ENCODE results near the gene ST3GAL4. TPM values are rescaled to one million over a fixed set of nuclear protein-coding genes. Genes with fewer than 3 reads are reported as not detected.

Gene ST3GAL4
- total RNA-seq, 3 donors from 2014 or later = 17.6 to 36.2 (median 32.8) TPM

GRCh38 chr11:126461096-126461440 lies 105.6 kb downstream of the ST3GAL4 start:
- Histone ChIP-seq H3K4me3 (no peak overlapping the region), H3K36me3 (no peaks in the 10 kb centered on the region), H3K9me3 (peaks cover 0 to 4% of the 10 kb centered on the region in 2 donors), H3K27me3 (no peaks in the 10 kb centered on the region), H3K27ac (no peak overlapping the region), H3K4me1 (no peaks in the 10 kb centered on the region)
- TF ChIP-seq POLR2AphosphoS5 (IDR thresholded peaks at IDR 0.05) (no peak), CTCF (IDR thresholded peaks at IDR 0.05) (no peak), POLR2A (IDR thresholded peaks at IDR 0.05) (no peak)
- DNase-seq (ENCODE audit: low spot score in 2 of 2) = no peak
- intact Hi-C loops (cut with DNase I; ENCODE audit: low total_unique reads) = no loop called here

DNA sequence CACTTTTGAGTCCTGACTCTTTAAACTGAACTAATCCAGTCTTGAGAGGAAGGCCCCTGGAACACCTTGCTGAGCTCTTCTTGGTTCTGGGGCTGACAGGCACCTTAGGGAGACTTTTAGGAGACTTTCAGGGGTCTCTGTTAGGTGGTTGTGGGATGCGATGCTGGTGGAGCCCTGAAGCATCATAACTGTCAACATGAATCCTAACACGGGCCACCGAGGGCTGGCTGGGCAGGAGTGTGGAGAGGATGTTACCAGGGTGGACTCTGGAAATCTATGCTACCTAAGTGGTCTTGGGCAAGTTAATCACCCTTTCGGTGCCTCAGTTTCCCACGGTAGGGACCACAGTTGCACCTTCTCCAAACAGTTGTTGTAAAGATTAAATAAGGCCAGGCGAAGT lies 106.5 kb downstream of the ST3GAL4 start:
- no peaks in the 10 kb centered on the region for H3K27me3 ChIP-seq
- H3K36me3 ChIP-seq = no peaks in the 10 kb centered on the region
- DNase-seq (ENCODE audit: low spot score in 2 of 2) = no peak
- no peaks in the 10 kb centered on the region for H3K4me1 ChIP-seq
- H3K4me3 ChIP-seq = no peak overlapping the region
- no peak for TF ChIP-seq POLR2AphosphoS5 (IDR thresholded peaks at IDR 0.05)
- TF ChIP-seq CTCF (IDR thresholded peaks at IDR 0.05) = no peak
- TF ChIP-seq POLR2A (IDR thresholded peaks at IDR 0.05) = no peak
- no peak overlapping the region for H3K27ac ChIP-seq
- H3K9me3 ChIP-seq = peaks cover 0 to 4% of the 10 kb centered on the region in 2 donors
- intact Hi-C loops (cut with DNase I; ENCODE audit: low total_unique reads) = no loop called here

DNA sequence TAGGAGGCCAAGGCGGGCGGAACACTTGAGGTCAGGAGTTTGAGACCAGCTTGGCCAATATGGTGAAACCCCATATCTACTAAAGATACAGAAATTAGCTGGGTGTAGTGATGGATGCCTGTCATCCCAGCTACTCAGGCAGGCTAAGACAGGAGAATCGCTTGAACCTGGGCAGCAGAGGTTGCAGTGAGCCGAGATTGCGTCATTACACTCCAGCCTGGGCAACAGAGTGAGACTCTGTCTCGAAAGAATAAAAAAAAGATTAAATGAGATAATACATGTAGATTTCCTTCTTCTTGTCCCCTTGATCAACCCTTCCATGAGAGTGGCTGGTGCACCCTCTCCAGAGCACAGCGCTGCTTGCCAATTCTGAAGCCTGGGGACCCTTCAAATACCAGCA lies 106.9 kb downstream of the ST3GAL4 start:
- Histone ChIP-seq H3K9me3 (peaks cover 0 to 4% of the 10 kb centered on the region in 2 donors), H3K27me3 (no peaks in the 10 kb centered on the region), H3K4me3 (no peak overlapping the region), H3K27ac (no peak overlapping the region), H3K4me1 (no peaks in the 10 kb centered on the region), H3K36me3 (no peaks in the 10 kb centered on the region)
- intact Hi-C loops (cut with DNase I; ENCODE audit: low total_unique reads) = no loop called here
- DNase-seq (ENCODE audit: low spot score in 2 of 2) = no peak
- TF ChIP-seq CTCF (IDR thresholded peaks at IDR 0.05) (no peak), POLR2AphosphoS5 (IDR thresholded peaks at IDR 0.05) (no peak), POLR2A (IDR thresholded peaks at IDR 0.05) (no peak)

Other genes starting within 250 kb of the ST3GAL4 start
- 10 to 100 TPM; 21.4 to 29.1 (median 27.5) TPM for gene RPUSD4, start 144.0 kb upstream of the ST3GAL4 start, total RNA-seq
- 10 to 100 TPM; 14.4 to 19.0 (median 18.7) TPM for gene FAM118B, start 143.9 kb upstream of the ST3GAL4 start, total RNA-seq
- gene SRPRA, start 86.8 kb upstream of the ST3GAL4 start, total RNA-seq = 10 to 100 TPM; 75.2 to 90.6 (median 84.9) TPM
- 10 to 100 TPM; 13.1 to 23.3 (median 16.6) TPM for gene FOXRED1, start 86.5 kb upstream of the ST3GAL4 start, total RNA-seq
- gene TIRAP, start 72.6 kb upstream of the ST3GAL4 start, total RNA-seq = 10 to 100 TPM in 2 of 3 donors, 1 to 10 TPM in 1; 8.9 to 11.1 (median 10.9) TPM
- 10 to 100 TPM in 1 of 3 donors, 1 to 10 TPM in 2; 8.8 to 11.7 (median 9.6) TPM for gene DCPS, start 51.6 kb upstream of the ST3GAL4 start, total RNA-seq